OCI-LY3 (cell line): ENCODE measurements around the gene KLHDC7A.

Source experiments
- H2AFZ ChIP-seq: fragments of 200-600, 300-600 bp; shearing (Covaris generic); 2 replicates; pipeline ENCODE4 v1.6.0; 2014; ENCODE audit warnings: antibody characterized with exemption, low read depth, low read length
- H3K27ac ChIP-seq: fragments of 200-600, 300-600 bp; sonication (generic); 2 replicates; pipeline ENCODE4 v1.5.1; 2014; ENCODE audit warnings: mild to moderate bottlenecking, low read length, moderate library complexity, mixed read lengths
- H3K27me3 ChIP-seq: fragments of 200-600, 300-600 bp; sonication (generic); 2 replicates; pipeline ENCODE4 v1.6.1; 2014; ENCODE audit warnings: low read depth, low read length, mixed read lengths
- H3K36me3 ChIP-seq: fragments of 200-600, 300-600 bp; sonication (generic); replicated peaks from 2 replicates; pipeline ENCODE3; 2014; ENCODE audit warnings: low read depth, low read length, mixed read lengths
- H3K4me1 ChIP-seq: fragments of 300-600, 200-600 bp; sonication (generic); 2 replicates; pipeline ENCODE4 v1.6.1; 2014; ENCODE audit warnings: low read length, mixed read lengths
- H3K4me2 ChIP-seq: fragments of 200-600, 300-600 bp; sonication (generic); 2 replicates; pipeline ENCODE4 v1.6.1; 2014; ENCODE audit warnings: low read length, mixed read lengths
- H3K4me3 ChIP-seq: fragments of 300-600, 200-600 bp; sonication (generic); 2 replicates; pipeline ENCODE4 v1.5.1; 2014; ENCODE audit warnings: antibody characterized with exemption, mild to moderate bottlenecking, low read length, moderate library complexity
- H3K79me2 ChIP-seq: fragments of 300-600, 200-600 bp; shearing (Covaris generic); 2 replicates; pipeline ENCODE4 v1.6.1; 2014; ENCODE audit warnings: mild to moderate bottlenecking, low read length, mixed read lengths
- H3K9ac ChIP-seq: fragments of 300-600, 200-600 bp; shearing (Covaris generic); 2 replicates; pipeline ENCODE4 v1.6.0; 2014; ENCODE audit warnings: mild to moderate bottlenecking, low read length, moderate library complexity
- H3K9me3 ChIP-seq: fragments of 200-600, 300-600 bp; shearing (Covaris generic); 2 replicates; pipeline ENCODE4 v1.6.1; 2014; ENCODE audit warnings: low read length, mixed read lengths; ENCODE audit not compliant: insufficient read depth
- H4K20me1 ChIP-seq: fragments of 200-600, 300-600 bp; sonication (generic); 2 replicates; pipeline ENCODE4 v1.6.1; 2016; ENCODE audit warnings: low read length, mixed read lengths; ENCODE audit not compliant: insufficient read depth
- EZH2phosphoT487 ChIP-seq: fragments of 200-600 bp; shearing (Covaris generic); IDR thresholded peaks from 2 replicates; pipeline ENCODE4 v1.6.1; 2018; ENCODE audit warnings: antibody characterized with exemption, mixed run types, low read depth
- TF ChIP-seq, protein P1 (sequence below): fragments of 200-600, 300-600 bp; sonication (generic); IDR thresholded peaks from 2 replicates; pipeline ENCODE4 v1.5.1; 2014; ENCODE audit warnings: antibody characterized with exemption, low read length, low read depth

The KLHDC7A gene

GRCh38 chr1:18485227-18485626 lies 4.5 kb downstream of the KLHDC7A start:
- H3K9me3 ChIP-seq: no peaks in the 10 kb centered on the region
- no peak overlapping the region for H3K4me3 ChIP-seq
- no peak overlapping the region for H3K27ac ChIP-seq
- no peaks in the 10 kb centered on the region for H4K20me1 ChIP-seq
- no peaks in the 10 kb centered on the region for H3K36me3 ChIP-seq
- H3K9ac ChIP-seq: no peak overlapping the region
- H3K27me3 ChIP-seq: no peaks in the 10 kb centered on the region
- H3K4me1 ChIP-seq: no peaks in the 10 kb centered on the region
- H3K79me2 ChIP-seq: no peaks in the 10 kb centered on the region
- no peak overlapping the region for H2AFZ ChIP-seq
- TF ChIP-seq EZH2phosphoT487: no peak
- TF ChIP-seq, protein P1, sequence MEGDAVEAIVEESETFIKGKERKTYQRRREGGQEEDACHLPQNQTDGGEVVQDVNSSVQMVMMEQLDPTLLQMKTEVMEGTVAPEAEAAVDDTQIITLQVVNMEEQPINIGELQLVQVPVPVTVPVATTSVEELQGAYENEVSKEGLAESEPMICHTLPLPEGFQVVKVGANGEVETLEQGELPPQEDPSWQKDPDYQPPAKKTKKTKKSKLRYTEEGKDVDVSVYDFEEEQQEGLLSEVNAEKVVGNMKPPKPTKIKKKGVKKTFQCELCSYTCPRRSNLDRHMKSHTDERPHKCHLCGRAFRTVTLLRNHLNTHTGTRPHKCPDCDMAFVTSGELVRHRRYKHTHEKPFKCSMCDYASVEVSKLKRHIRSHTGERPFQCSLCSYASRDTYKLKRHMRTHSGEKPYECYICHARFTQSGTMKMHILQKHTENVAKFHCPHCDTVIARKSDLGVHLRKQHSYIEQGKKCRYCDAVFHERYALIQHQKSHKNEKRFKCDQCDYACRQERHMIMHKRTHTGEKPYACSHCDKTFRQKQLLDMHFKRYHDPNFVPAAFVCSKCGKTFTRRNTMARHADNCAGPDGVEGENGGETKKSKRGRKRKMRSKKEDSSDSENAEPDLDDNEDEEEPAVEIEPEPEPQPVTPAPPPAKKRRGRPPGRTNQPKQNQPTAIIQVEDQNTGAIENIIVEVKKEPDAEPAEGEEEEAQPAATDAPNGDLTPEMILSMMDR: no peak
- no peak overlapping the region for H3K4me2 ChIP-seq

DNA sequence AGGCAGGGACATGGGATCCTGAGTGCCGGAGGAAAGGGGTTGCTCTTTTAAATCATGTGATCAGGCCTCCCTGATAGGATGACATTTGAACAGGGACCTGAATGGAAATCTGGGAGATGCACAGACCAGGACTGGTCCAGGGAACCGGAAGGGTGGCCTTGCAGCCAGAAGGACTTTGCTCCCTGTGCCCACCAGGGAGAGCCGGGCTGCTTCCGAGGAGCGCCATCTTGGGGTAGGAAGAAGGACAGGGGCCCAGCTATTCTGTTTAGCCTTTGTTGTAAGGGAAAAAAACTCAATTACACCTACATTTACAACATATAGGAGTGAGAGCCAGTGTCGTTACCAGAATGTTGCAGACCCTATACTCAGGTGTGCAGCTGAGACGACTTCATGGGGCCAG lies 5.5 kb downstream of the KLHDC7A start:
- no peaks in the 10 kb centered on the region for H3K36me3 ChIP-seq
- H4K20me1 ChIP-seq: no peaks in the 10 kb centered on the region
- H3K9me3 ChIP-seq: no peaks in the 10 kb centered on the region
- H3K79me2 ChIP-seq: no peaks in the 10 kb centered on the region
- H3K9ac ChIP-seq: no peak overlapping the region
- H3K4me3 ChIP-seq: no peak overlapping the region
- no peak overlapping the region for H2AFZ ChIP-seq
- H3K27me3 ChIP-seq: no peaks in the 10 kb centered on the region
- H3K4me2 ChIP-seq: no peak overlapping the region
- no peaks in the 10 kb centered on the region for H3K4me1 ChIP-seq
- no peak overlapping the region for H3K27ac ChIP-seq
- TF ChIP-seq EZH2phosphoT487: no peak
- TF ChIP-seq, protein P1: no peak

GRCh38 chr1:18489417-18490143 lies 8.8 kb downstream of the KLHDC7A start:
- Histone ChIP-seq H3K36me3 (no peaks in the 10 kb centered on the region), H3K4me3 (no peak overlapping the region), H3K9me3 (no peaks in the 10 kb centered on the region), H3K27me3 (no peaks in the 10 kb centered on the region), H3K9ac (no peak overlapping the region), H3K4me2 (no peak overlapping the region), H3K4me1 (no peaks in the 10 kb centered on the region), H4K20me1 (no peaks in the 10 kb centered on the region), H3K79me2 (no peaks in the 10 kb centered on the region), H3K27ac (no peak overlapping the region), H2AFZ (no peak overlapping the region)
- TF ChIP-seq, protein P1: no peak
- no peak for TF ChIP-seq EZH2phosphoT487

- Histone ChIP-seq H4K20me1 (no peaks in the 10 kb centered on the region), H3K4me2 (no peak overlapping the region), H2AFZ (no peak overlapping the region), H3K4me3 (no peak overlapping the region), H3K27me3 (no peaks in the 10 kb centered on the region), H3K27ac (no peak overlapping the region), H3K79me2 (no peaks in the 10 kb centered on the region), H3K4me1 (no peaks in the 10 kb centered on the region), H3K9ac (no peak overlapping the region), H3K9me3 (no peaks in the 10 kb centered on the region), H3K36me3 (no peaks in the 10 kb centered on the region)
- no peak for TF ChIP-seq EZH2phosphoT487
- TF ChIP-seq, protein P1: no peak
Observed at GRCh38 chr1:18491168-18491567, 10.4 kb downstream of the KLHDC7A start.
